DND-41 (cell line): ENCODE data around the gene TMEM266.

Experiments used
- CTCF ChIP-seq: IDR thresholded peaks from 2 replicates; pipeline ENCODE4 v1.5.1; 2012; ENCODE audit warnings: borderline replicate concordance, low read length, moderate library complexity, mild to moderate bottlenecking; ENCODE audit not compliant: poor library complexity, severe bottlenecking; ENCODE audit errors: extremely low read depth
- EZH2 ChIP-seq: IDR thresholded peaks from 3 replicates; pipeline ENCODE4 v1.6.1; 2012; ENCODE audit warnings: borderline replicate concordance, low read depth, mild to moderate bottlenecking, moderate library complexity, low read length, inconsistent platforms; ENCODE audit not compliant: severe bottlenecking

- TF ChIP-seq CTCF (no peak), EZH2 (no peak)
These were observed 174.6 kb downstream of the TMEM266 start for GRCh38 chr15:76234337-76234889.
